Measurements from ENCODE around the gene ADD1. TPM values are rescaled to one million over a fixed set of nuclear protein-coding genes. Genes with fewer than 3 reads are reported as not detected.

Gene ADD1
- polyA plus RNA-seq, 1 donor, result 163 TPM

DNA sequence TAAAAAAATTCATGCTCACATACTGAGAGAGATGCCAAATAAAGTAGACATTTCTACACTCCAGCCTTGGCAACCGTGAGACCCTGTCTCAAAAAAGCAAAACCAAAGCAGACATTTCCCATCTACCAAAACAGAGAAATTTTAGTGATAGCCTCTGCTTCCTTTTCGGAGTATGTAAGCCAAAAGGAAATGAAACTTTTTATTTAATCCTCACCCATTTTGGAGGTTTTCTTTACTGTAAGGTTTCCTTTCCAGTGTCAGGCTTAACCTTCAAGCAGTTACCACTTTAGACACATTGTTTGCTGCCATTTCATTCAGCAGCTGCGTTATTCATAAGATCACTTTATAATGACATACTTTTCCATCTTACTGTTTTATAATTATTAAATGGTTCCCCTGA, 15.9 kb downstream of the ADD1 start:
- DNase-seq (ENCODE audit: low read depth), result no peak

DNA sequence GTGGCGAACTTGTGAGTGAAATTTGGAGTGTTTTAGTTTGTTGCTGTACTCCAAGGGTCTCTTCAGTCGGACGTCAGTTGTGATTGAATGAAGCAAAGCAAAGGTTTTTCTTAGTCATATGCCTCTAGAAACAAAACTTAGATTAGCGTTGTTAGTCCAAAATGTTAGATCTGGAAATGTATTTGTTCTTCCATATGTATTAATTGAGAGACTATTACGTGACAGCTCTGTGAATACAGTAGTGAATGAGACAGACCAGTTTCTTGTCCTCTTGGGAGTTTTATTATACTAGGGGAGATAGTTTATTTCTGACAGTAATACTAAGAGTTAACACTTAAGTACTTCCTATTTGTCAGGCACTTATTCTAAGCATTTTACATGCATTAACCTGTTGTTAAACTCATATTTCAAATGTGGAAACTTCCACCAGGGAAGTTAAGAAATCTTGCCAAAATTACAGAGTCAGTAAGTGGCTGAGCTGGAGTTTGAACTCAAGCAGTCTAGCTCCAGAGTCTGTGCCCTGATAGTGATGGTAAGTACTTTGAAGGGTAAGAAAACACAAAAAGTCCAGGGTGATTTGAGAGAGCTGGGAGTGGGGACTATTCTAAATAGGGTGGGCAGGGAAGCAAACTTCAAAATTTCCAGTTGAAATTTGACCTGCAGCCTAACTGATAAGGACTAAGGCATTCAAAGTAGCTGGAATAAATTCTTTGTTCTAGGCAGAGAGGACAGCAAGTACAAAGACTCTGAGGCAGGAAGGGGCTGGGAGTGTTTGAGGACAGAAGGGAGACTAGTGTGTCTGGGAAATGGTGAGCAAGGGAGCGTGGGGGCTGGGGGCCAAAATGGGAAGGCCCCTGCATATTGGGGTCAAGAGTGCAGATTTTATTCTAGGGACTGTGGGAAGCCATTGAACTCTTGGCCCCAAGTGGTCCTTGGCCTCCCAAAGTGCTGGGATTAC, 17.0 kb downstream of the ADD1 start:
- DNase-seq (ENCODE audit: low read depth), result no peak

DNA sequence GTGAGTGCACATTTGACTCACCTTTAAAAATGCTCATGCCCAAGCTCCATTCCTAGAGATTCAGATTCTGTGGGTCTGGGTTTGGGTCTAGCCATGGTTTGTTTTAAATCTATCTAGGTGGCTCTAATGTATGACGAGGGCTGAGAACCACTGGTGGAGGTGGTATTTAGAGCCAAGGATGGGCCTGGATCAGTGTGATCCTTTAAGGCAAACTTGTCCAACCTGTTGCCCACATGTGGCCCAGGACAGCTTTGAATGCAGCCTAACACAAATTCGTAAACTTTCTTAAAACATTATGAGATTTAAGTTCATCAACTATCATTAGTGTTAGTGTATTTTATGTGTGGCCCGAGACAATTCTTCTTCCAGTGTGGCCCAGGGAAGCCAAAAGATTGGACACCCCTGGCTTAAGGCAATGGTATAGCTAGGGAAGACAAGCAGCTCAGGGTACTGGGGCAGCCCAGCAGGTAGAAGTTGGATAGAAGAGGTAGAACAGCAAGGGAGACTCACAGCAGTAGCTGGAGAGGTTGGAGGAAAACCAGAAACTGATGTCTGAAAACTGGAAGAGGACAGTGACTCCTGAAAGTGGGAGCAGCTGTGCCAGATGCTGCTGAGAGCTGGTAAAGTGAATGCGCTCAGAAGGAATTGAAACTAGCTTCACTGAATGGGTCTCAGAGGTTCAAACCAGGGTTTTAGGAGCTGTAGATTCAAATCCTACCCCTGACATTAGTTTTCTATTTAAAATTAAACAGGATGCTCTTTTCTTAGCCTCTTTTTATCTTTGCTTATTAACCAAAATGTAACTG, 18.2 kb downstream of the ADD1 start:
- no peak for DNase-seq (ENCODE audit: low read depth)

DNA sequence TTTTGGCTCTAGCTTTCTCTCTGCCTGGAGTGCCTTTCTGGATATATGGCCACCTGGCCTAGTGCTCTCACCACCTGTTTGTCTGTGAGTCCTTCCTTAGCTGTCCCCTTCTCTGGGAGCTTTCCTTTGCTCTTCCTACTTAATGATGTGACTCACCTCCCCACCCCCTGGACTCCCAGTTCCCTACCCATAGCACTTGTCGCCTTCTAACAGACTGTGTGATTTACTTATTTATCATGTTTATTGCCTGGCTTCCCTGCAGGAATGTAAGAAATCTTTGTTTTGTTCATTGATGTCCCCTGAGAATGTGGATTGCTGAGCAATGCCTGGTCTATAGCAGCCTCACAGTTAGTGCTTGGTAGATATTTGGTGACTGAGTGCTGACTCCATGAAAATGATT, 18.9 kb downstream of the ADD1 start:
- no peak for DNase-seq (ENCODE audit: low read depth)

DNA sequence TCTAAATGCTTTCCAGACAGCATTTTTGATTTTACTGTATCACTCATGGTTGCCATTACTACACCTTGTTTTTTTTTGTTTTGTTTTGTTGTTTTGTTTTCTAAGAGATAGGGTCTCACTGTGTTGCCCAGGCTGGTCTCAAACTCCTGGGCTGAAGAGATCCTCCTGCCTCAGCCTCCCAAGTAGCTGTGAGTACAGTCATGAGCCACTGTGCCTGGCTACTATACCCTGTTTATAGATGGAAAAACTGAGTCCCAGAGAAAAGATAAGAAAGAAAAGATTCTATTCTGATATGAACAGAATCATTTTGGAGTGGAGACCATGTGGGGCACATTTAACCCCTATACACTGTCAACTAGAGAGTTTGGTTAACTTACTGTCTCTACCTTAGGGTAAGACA, 20.0 kb downstream of the ADD1 start:
- DNase-seq (ENCODE audit: low read depth), result no peak

DNA sequence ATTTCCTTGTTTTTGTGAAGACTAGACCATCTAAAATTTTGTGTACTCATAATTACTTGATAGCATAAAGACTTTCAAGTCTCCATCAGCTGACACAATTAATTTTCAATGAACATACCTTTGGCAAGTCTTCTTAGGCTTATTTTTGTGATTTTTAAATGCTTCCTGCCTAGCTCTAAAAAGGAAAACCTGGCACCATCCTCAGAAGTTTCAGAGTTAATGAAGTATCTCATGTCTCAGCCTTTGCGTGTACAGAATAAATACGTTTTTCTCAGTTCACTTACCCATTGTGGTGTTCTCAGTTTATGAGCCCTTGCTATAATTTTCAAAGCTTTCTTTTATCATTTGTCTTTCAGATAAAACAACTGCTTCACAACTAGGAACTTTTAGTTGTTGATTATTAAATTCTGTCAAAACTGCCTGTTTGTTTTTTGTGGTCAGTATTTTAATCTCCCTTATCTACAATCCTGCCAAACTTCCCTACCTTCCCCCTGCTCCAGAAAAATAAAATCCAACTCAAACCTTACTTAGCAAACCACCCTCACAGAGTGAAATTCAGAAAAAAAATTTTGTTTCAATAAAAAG, 21.6 kb downstream of the ADD1 start:
- no peak for DNase-seq (ENCODE audit: low read depth)

DNA sequence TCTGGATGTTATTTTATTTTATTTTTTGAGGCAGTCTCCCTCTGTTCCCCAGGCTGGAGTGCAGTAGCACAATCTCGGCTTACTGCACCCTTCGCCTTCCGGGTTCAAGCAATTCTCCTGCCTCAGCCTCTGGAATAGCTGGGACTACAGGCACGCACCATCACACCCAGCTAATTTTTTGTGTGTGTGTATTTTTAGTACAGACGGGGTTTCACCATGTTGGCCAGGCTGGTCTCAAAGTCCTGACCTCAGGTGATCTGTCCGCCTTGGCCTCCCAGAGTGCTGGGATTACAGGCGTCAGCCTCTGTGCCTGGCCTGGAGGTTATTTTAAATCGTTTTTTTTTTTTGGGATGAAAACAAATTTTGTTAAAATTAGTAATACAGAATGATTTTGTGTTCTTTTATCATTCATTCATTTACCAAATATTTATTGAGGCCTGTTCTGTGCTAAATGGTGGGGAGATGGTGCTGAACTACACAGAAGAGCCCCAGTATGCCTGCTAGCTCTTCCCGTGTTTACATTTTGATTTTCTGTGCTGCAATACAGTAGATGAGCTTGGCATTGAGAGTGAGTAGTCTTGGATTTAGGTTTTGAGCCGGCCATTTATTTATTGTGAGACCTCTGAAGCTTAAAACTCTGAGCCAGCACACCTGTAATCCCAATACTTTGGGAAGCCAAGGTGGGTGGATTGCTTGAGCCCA, 22.7 kb downstream of the ADD1 start:
- no peak for DNase-seq (ENCODE audit: low read depth)

DNA sequence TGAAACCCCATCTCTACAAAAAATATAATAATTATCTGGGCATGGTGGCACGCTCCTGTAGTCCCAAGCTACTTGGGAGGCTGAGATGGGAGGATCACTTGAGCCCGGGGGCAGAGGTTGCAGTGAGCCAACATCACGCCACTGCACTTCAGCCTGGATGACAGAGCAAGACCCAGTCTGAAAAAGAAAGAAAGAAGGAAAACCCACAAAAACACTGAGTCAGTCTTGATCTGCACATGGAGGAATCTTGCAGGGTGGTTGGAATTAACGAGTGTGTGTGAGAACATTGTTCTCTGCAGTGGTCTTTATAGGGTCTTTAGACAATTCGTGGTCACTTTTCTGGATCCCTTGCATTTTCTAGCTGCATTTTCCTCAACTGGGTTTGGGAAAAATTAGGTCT, 23.2 kb downstream of the ADD1 start:
- DNase-seq (ENCODE audit: low read depth), result no peak

DNA sequence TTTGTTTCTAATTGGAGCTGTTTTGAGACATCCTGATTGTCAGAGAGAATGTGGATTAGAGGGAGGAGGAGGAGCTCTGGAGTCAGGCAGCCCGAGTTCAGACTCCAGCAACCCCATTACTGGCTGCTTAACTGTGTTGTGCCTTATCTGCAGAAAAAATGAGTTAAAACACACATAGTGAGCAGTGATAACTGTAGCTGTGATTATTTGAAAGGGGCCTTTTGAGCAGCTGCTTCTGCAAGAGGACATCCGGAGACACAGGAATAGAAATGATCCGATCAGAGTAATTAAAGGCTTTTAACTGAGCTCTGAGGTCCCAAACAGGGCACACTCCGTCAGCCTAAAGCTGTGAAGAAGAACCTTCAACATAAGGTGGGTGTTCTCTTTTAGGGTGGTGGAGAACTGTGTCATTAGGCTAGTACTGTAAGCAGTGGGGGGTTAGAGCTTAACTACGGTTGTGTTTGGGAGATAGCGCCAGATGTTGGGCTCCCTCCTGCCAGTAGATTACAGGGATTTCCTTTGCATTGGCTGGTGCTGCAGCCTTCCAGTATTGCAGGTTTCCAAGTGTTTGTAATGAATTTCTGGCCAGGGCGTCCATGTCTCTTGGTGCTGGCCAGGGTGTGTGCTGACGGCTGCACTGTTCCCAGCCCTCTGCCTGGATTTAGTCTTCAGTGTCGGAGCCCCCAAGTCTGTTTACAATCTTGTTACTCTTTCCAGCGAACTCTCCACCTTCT, 24.3 kb downstream of the ADD1 start:
- DNase-seq (ENCODE audit: low read depth), result no peak

DNA sequence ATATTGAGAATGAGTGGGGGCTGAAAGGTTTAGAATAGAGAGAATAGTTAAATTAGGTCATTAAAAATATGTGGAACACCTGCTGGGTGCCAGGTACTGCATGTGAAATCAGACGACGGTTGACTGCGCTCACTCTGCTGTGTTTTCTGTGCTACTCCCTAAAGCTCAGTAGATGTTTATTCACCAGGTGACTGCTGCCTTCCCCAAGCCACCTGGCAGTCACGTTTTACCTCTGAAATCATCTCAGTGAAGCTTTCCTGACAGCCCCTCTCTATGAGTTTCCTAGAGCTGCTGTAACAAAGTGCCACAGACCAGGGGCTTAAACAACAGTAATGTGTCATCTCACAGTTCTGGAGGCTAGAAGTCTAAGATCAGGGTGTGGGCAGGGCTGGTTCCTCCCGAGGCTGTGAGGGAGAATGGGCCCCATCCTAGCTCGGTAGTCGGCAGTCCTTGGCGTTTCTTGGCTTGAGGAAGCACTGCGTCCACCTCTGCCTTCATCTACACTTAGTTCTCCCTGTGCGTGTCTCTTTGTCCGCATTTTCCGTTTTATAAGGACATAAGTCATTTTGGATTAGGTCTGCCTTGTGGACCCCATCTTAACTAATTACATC, 25.3 kb downstream of the ADD1 start:
- DNase-seq (ENCODE audit: low read depth), result no peak

DNA sequence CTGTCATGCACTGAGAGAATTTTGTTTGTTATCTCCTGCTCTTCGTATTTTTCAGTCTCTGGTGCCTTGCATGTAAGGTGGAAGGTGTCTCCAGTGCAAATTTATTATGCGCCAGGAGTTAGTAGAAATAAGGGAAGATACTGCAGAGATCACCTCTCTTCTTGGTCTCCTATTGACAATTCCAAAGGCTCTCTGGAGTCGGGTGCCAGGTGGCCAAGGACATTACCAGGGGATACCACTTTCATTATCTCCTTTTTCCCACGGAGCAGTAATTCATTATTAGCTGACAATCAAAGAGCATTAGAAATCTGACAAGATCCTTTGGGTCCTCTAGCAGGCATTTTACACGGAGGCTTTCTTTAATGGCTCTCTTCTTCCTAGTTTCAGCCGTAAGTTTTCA, 26.0 kb downstream of the ADD1 start:
- DNase-seq (ENCODE audit: low read depth), result no peak

DNA sequence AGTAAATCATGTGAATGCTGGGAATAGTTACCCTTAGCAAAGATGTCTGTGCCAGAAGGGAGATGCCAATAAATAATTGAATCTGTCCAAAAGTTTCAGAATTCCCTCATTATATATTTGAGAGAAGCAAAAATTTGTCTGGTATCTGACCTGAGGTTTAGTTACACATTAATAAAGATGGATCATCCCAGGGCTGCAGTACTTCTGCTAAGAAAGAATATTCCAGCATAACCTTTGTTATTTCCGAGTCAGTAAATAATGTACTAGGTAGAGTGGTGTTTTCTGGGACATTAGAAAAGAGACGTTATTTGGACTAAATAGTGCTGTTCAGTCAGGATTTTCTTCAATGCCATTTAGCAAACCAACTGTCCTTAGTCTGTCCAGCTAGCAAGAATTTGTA, 26.4 kb downstream of the ADD1 start:
- no peak for DNase-seq (ENCODE audit: low read depth)

DNA sequence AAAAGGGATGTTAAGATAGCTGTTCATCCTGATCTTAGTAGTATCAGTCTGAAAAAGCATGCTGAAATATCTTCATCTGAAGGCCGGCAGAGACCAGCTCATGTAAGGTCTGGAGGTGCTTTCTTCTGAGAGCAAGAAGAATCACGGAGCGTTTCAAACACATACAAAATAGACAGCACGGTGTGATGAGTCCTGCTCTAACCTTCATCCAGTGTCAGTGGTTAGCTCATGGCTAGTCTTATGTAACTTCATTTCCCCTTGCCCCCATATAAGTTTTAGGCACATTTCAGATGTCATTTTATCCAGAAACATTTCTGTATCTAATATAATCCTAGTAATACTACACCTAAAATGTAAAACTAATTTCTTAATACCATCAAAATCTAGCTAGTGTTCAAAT, 27.8 kb downstream of the ADD1 start:
- DNase-seq (ENCODE audit: low read depth), result no peak

DNA sequence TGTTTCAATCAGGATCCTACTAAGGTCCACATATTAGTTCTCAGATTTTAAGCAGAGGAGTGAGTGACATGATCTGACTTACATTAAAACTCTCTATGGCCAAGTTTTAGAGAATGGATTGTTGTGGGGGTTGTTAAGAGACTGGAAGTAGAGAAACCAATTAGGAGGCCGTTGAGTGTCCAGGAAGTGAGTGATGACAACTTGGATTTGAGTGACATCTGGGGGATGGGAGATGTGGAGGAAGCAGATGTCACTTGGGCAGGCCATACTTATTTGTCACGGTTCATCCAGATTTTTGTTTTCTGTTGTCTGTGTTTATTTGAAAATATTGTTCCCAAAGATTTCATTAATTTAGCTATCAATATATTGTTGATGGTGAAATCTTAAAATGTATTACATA, 28.3 kb downstream of the ADD1 start:
- no peak for DNase-seq (ENCODE audit: low read depth)

DNA sequence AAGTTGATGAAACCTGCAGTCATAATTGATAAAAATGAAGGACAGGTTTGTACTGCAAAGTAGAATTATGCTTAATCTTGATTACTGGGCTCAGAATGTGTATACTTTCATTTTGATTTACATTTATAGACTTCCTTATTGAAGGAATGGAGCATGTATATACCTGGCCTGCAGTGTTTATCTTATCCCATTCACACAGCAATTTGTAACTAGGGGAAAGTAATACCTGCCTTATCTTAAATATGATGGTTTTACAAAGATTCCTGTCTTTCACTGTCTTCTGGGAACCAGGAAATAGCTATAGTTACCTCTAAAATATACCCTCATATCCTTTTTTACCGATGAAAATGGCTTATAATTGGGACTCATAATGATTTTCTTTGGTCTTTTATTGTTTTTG, 29.7 kb downstream of the ADD1 start:
- DNase-seq (ENCODE audit: low read depth), result no peak

DNA sequence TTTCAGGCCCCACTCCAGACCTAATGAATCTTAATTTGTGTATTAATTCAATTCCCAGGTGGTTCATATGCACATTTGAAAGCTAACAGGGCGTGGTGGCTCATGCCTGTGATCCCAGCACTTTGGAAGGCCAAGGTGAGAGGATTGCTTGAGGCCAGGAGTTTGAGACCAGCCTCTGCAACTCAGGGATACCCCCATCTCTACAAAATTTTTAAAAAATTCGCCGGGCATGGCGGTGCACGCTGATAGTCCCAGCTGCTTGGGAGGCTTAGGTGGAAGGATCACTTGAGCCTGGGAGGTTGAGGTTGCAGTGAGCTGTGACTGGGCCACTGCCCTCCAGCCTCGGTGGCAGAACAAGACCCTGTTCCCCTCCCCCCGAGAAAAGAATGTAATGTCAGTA, 31.2 kb downstream of the ADD1 start:
- DNase-seq (ENCODE audit: low read depth), result no peak

DNA sequence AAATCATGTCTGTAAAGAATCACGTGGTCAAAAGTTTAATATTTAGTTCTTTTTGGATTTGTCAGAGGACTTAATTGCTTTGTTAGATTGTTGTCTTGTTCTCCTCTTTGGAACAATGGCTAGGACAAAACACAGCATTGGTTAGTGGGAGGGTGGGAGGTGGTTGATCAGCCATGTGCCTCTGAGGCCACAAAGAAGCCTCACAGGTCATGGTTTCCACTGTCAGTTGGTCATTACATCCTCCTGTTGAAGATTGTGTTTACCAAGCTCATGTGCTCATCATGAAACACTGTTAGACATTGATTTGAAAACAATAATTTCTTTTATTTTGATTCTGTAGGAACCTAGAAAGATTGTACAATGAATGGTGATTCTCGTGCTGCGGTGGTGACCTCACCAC, 31.9 kb downstream of the ADD1 start:
- no peak for DNase-seq (ENCODE audit: low read depth)

DNA sequence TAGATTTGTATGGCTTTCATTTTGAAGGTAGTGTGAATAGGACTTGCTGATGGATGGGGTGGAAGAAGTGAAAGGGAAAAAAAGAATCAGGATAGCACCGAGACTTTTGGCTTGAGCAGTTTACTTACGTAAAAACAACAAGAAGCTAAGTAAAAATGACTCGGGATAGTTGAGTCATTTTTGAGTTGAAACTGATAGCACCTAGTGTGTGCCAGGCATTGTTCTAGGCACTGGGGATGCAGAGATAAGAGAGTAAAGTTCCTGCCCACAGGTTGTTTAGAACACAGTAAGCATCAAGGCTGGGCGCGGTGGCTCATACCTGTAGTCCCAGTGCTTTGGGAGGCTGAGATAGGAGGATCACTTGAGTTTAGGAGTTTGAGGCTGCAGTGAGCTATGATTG, 34.7 kb downstream of the ADD1 start:
- no peak for DNase-seq (ENCODE audit: low read depth)

DNA sequence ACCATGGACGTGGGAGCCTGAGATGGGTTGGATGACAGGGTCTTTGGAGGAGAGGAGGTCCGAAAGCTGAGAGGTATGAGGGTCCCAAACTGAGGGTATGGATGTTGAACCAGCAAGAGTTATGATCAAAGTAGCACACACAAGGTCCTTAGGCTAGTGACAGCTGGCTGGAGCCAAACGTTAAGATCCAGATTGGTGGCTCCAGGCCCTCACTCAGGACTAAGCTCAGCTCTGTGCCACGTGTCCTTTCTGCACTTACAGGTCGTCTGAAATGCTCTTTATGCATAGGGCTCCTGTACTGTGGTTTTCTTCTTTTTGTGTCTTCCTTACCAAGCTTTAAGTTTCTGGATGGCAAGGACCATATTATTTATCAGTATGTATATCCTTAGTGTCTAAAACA, 35.4 kb downstream of the ADD1 start:
- no peak for DNase-seq (ENCODE audit: low read depth)

DNA sequence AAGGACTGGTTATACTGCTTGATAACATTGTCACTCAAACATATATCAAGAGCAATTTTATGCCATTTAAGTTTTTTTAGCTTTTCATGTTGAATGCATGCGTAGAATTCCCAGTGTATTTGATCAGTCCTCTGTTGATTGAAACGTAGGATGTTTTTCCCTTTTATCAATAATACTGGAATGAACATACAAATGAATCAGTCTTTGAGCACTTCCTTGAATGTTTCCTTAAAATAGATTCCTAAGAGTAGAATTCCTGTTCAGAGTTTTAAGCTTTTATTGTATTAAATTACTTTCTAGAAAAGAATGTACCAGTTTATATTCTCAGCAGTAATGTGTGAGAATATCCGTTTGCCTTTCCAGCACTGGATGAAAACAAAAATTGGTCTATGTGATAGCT, 37.8 kb downstream of the ADD1 start:
- no peak for DNase-seq (ENCODE audit: low read depth)

DNA sequence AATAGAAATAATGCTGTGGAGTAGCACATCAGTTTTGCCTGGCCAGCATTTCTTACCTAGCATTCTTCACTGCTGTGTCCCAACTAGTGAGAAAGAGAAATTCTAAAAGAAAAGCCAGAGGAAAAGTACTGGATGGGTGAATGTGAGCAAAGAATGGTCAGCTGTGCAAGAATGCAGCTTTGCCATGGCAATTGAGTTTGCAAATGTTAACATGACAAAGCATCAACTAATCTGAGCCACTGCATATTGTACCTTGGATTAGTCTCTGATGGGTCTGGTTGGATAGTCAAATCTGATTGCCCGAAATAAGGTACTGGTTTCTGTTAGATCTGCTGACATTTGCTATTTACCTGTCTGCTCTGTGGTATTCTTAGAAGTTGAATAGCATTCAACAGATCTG, 38.7 kb downstream of the ADD1 start:
- DNase-seq (ENCODE audit: low read depth), result no peak

Measured in forelimb muscle (tissue), 1 donor.